NCI-H2227 (cell line): ENCODE results near the gene ACTR1A.

Source experiments
- DNase-seq: peaks from one replicate; lab custom pipeline; 2025; ENCODE audit not compliant: unreplicated experiment; lab: John Stamatoyannopoulos, UW

Gene ACTR1A

DNA sequence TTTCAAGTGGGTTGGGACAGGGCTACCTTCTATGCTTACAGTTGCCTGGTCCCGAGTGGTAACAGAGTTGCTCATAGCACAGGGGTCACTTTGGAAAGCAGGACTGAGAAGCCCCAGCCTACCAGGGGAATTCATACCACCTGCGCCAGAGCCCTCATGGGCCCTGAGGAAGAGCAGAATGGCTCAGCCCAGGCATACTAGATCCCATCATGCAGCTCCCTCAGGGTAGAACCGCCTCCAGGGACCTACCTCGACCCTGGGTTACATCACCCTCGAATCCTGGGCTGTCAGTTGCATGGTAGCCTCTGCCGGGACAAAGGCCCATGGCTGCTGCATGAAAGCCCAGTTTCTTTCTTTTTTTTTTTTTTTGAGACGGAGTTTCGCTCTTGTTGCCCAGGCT lies 73.0 kb downstream of the ACTR1A start:
- DNase-seq = no peak
